COLO668 (cell line): ENCODE measurements around the gene CALM1.
A peak's percentile ranks its signal among the peaks of the same experiment; 100 is the strongest.

ENCODE experiments used
- DNase-seq: peaks from one replicate; lab custom pipeline; 2025; ENCODE audit not compliant: unreplicated experiment; lab: John Stamatoyannopoulos, UW

Gene CALM1

DNA sequence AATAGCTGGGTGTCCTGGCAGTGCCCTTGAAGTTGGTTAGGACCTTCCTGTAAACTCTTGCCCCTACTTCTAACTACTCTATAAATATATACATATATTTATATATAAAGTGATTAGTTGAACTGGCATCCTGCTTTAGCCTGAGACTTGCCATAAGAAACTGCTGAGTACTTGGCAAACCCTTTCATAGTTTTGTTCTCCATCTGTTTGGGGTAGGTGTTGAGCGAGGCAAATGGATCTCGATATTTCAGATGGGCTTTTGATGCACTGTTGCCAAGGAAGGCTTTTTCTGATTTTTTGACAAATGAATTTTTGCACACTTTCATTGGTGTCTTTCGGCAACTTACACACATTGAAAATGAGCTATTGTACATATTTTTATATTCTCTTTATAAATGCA, 10.4 kb downstream of the CALM1 start:
- DNase-seq: no peak

DNA sequence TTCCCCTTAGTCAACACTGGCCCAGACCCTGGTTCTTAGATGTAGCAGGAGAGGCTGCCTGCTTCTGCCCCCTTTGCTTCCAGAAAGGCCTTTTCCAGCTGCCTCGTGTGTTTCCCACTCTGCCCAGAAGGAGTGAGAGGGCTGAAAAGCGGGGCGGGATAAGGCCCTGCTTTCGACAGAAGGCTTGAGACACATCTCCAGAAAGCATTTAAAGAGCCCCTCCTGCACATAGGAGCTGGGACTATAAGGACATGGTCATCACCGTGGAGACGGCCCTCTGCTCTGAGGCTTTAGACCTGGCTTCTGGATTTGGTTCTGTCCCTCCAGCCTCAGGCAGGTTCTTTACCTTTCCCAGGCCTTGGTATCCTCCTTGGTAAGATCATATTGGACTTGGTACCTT, 11.9 kb downstream of the CALM1 start:
- DNase-seq: no peak

DNA sequence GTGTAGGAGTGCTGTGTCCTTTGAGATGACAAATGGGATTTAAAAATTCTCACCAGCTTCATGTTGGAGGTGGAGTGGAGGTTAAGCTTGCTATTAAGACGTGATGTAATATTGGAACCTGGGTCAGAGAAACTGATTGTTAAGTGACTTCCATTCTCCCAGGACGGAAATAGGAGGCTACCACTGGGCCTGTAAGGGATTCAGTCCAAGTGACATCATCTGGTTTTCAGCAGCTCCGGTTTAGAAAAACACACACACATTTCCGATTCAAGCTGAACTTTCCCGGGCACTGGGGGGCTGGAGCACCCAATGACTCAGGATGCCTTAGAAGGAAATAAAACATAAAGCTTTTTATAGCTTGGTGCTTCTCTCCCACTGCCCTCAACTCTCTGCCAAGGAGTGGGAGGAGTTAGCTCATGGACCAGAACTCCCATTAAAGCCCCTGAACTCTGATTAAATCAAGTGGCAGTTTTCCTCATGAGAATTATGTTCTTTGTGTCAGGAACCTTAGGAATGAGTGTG, 12.4 kb downstream of the CALM1 start:
- no peak for DNase-seq

- DNase-seq: no peak
These were observed 15.2 kb downstream of the CALM1 start for GRCh38 chr14:90412058-90412457.

GRCh38 chr14:90416720-90417119, 19.9 kb downstream of the CALM1 start:
- DNase-seq: no peak

- no peak for DNase-seq
These were observed 21.2 kb downstream of the CALM1 start for GRCh38 chr14:90418053-90418452.

DNA sequence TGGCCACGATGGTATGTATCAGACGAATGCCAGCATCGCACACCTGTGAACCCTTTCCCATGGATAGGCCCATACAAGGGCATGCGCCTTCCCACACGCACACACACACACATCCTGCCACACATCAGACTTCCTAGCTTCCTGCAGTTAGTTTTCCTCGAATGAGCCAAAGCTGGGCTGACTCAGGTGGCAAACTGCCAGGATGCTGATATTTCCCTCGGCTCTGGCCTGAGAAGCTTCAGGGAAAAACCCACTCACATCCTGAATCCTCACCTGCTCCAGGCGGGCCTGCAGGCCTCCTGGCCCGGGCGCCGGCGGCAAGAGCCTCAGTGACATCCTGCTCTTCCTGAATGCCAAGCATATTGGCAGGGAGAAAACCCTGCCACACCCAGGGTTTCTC, 22.4 kb downstream of the CALM1 start:
- DNase-seq: peak; percentile 78

- no peak for DNase-seq
These were observed 24.3 kb downstream of the CALM1 start for GRCh38 chr14:90421001-90421631.

GRCh38 chr14:90421632-90422020, 24.8 kb downstream of the CALM1 start:
- DNase-seq: no peak

GRCh38 chr14:90423166-90423565, 26.3 kb downstream of the CALM1 start:
- no peak for DNase-seq

DNA sequence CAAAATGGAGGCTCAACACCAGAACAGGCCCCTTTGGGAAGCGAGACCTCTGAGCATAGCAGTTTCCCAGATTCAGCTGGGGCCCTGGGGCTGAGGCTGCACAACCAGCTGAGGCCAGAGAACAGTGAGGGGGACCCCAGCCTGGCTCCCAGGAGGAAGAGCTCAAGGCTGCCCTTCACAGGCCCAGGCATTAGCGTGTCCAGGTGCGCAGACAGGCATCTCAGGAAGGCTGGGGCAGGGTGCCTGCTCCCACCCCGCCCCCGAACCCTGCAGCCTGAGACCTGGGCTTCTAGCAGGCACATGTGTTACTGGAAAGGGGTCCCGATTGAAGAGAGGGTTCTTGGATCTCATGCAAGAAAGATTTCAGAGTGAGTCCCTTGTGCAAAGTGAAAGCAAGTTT, 27.2 kb downstream of the CALM1 start:
- DNase-seq: no peak

DNA sequence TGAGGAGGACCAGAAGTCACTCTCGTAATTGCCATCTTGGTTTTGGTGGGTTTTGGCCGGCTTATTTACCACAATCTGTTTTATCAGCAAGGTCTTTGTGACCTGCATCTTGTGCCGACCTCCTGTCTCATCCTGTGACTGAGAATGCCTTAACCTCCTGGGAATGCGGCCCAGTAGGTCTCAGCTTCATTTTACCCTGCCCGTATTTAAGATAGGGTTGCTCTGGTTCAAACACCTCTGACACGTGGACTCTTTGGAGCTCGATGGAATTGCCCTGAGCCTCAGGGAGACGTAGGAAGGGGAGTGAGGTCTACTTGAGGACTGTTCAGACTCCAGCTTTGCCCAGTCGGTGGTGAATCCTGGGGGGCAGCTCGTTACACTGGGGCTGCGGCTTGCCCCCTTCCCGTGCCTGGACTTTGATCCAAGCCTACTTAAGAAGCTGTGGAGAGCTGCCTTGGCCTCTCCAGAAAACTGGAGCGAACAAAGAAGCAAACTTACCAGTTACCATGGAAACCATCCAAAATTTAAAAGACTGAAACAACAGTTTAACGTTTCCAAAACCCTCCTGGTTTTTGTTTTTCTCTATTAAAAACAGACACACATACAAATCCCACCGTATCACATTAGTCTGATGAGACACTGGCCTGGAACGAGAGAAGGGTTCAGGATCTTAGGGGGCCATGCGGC, 28.0 kb downstream of the CALM1 start:
- no peak for DNase-seq

DNA sequence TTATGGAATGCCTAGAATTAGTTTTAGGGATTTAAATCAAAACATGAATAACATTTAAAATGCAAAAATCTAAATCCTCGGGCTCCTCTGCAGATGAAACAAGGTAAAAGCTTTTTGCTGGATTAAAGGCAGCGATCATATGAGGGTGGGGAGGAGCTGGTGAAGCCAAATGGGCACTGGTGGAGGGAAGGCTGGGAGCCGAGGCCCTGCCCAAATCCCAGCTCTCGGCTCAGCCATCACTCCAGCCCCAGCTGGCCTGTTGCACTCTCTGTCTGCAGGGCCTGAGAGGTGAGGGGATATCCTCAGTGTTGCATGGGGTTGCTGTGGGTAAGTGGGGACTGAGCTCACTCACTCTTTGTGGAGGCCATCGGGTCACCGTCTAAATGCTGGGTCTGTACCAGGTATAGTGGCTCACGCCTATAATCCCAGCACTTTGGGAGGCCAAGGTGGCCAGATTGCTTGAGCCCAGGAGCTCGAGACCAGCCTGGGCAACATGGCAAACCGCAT, 28.6 kb downstream of the CALM1 start:
- no peak for DNase-seq

DNA sequence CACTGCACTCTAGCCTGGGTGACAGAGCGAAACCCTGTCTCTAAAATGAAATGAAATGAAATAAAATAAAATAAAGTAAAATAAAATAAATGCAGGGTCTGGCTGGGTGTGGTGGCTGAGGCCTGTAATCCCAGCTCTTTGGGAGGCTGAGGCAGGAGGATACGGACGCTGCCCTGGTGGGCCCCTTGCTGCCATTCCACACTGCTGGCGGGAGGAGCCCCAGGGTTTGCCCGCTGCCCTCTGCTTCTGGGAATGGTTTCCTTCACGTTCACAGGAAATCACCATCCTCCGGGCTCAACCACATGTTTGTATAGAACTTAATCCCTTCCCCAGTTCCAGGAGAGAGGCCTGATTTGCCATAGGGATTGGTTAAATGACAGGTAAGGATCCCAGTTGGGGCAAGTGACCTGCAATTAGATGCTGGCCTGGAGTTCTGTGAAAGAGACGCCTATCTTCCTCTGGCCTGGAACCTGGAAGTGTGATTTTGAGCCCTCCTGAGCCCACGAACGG, 29.3 kb downstream of the CALM1 start:
- DNase-seq: no peak

- no peak for DNase-seq
These were observed 29.8 kb downstream of the CALM1 start for GRCh38 chr14:90426663-90427062.

GRCh38 chr14:90427848-90428426, 31.1 kb downstream of the CALM1 start:
- no peak for DNase-seq

DNA sequence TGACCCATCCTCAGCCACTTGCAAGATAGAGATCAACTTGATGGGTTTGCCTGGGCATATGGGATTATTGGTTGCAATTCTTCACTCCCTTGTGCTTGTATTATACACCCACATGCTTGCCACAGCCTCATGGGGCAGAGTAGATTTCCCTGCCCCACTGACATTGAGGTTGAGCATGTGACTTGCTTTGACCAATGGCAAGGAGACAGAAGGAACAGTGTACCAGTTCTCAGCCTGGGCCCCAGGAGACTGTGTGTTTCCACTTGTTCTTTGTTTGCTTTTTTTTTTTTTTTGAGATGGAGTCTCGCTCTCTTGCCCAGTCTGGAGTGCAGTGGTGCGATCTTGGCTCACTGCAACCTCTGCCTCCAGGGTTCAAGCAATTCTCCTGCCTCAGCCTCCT, 31.8 kb downstream of the CALM1 start:
- DNase-seq: no peak

DNA sequence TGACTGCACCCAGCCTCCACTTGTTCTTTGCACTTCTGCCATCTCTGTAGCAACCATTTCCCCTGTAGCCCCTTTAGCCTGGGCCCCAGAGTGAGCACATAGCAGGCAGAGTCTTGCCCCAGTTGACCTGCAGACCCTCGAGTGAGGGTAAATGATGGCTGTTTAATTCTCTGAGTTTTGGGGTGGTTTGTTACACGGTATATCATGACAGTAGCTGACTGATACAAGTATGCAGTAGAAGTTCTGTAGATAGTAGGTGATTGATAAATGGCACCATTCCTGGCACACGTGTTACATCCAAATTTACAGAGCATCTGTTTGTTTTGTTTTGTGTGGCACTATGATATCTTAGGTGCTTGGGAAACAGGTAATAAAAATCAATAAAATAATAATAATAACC, 32.4 kb downstream of the CALM1 start:
- no peak for DNase-seq

- no peak for DNase-seq
These were observed 32.9 kb downstream of the CALM1 start for GRCh38 chr14:90429754-90430153.

GRCh38 chr14:90434370-90435020, 37.7 kb downstream of the CALM1 start:
- no peak for DNase-seq

DNA sequence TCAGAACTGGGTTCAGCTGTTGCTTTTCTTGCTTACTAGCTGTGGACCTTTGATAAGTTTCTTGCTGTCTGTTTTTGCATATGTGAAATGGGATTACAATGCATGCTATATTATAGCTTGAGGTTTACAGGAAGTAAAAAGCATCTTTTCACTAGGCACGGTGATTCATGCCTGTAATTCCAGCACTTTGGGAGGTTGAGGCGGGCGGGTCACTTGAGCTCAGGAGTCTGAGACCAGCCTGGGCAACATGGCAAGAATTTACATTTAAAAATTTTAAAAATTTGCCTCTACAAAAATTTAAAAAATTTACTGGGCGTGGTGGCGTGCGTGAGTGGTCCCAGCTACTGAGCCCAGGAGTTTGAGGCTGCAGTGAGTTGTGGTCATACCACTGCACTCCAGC, 42.0 kb downstream of the CALM1 start:
- DNase-seq: no peak
